ENCODE data around the gene C1GALT1. TPM values are rescaled to one million over a fixed set of nuclear protein-coding genes. Genes with fewer than 3 reads are reported as not detected.

Gene C1GALT1
- total RNA-seq, 1 experiment from 2014 or later = 97.0 TPM

- no peaks in the 10 kb centered on the region for H3K27me3 Mint-ChIP-seq (ENCODE audit: unreplicated experiment)
- H3K4me3 Mint-ChIP-seq (ENCODE audit: low read depth, unreplicated experiment) = no peak overlapping the region
- no peaks in the 10 kb centered on the region for H3K36me3 Mint-ChIP-seq (ENCODE audit: insufficient read depth, unreplicated experiment)
- BruUV-seq (replicated peaks) = no TSS peak
- H3K27ac Mint-ChIP-seq (ENCODE audit: unreplicated experiment) = no peak overlapping the region
- peaks cover 9% of the 10 kb centered on the region for H3K4me1 Mint-ChIP-seq (ENCODE audit: low read depth, unreplicated experiment)
- DNase-seq = no peak
- H3K9me3 Mint-ChIP-seq (ENCODE audit: low read depth, unreplicated experiment) = peaks cover 6% of the 10 kb centered on the region
- intact Hi-C loops (cut with micrococcal nuclease; ENCODE audit: unreplicated experiment) = no loop called here
- CTCF ChIA-PET = interaction anchor here (1.2 kb wide), 1 partner anchor 7 kb away, joined by 3 read pairs; no protein-coding TSS in a partner anchor
- no peak for TF ChIP-seq CTCF (IDR thresholded peaks at IDR 0.05; ENCODE audit: unreplicated experiment)
Observed at GRCh38 chr7:7276161-7276560, 93.8 kb downstream of the C1GALT1 start.

- no peak for DNase-seq
- CTCF ChIA-PET = no interaction called here
- Mint-ChIP-seq H3K27ac (ENCODE audit: unreplicated experiment) (no peak overlapping the region), H3K27me3 (ENCODE audit: unreplicated experiment) (no peaks in the 10 kb centered on the region), H3K9me3 (ENCODE audit: low read depth, unreplicated experiment) (peaks cover 5% of the 10 kb centered on the region), H3K36me3 (ENCODE audit: insufficient read depth, unreplicated experiment) (no peaks in the 10 kb centered on the region), H3K4me3 (ENCODE audit: low read depth, unreplicated experiment) (no peak overlapping the region), H3K4me1 (ENCODE audit: low read depth, unreplicated experiment) (no peaks in the 10 kb centered on the region)
- BruUV-seq (replicated peaks) = no TSS peak
- intact Hi-C loops (cut with micrococcal nuclease; ENCODE audit: unreplicated experiment) = no loop called here
- no peak for TF ChIP-seq CTCF (IDR thresholded peaks at IDR 0.05; ENCODE audit: unreplicated experiment)
Observed at GRCh38 chr7:7290429-7291122, 108.2 kb downstream of the C1GALT1 start.

- H3K9me3 Mint-ChIP-seq (ENCODE audit: low read depth, unreplicated experiment) = no peaks in the 10 kb centered on the region
- H3K4me1 Mint-ChIP-seq (ENCODE audit: low read depth, unreplicated experiment) = no peaks in the 10 kb centered on the region
- no peaks in the 10 kb centered on the region for H3K27me3 Mint-ChIP-seq (ENCODE audit: unreplicated experiment)
- no peak for TF ChIP-seq CTCF (IDR thresholded peaks at IDR 0.05; ENCODE audit: unreplicated experiment)
- intact Hi-C loops (cut with micrococcal nuclease; ENCODE audit: unreplicated experiment) = no loop called here
- no peaks in the 10 kb centered on the region for H3K36me3 Mint-ChIP-seq (ENCODE audit: insufficient read depth, unreplicated experiment)
- BruUV-seq (replicated peaks) = no TSS peak
- CTCF ChIA-PET = no interaction called here
- no peak overlapping the region for H3K4me3 Mint-ChIP-seq (ENCODE audit: low read depth, unreplicated experiment)
- no peak overlapping the region for H3K27ac Mint-ChIP-seq (ENCODE audit: unreplicated experiment)
- DNase-seq = no peak
Observed at GRCh38 chr7:7292085-7292484, 109.7 kb downstream of the C1GALT1 start.

GRCh38 chr7:7292608-7293007 is 110.3 kb downstream of the C1GALT1 start:
- Mint-ChIP-seq H3K9me3 (ENCODE audit: low read depth, unreplicated experiment) (no peaks in the 10 kb centered on the region), H3K4me3 (ENCODE audit: low read depth, unreplicated experiment) (no peak overlapping the region), H3K27ac (ENCODE audit: unreplicated experiment) (no peak overlapping the region), H3K27me3 (ENCODE audit: unreplicated experiment) (no peaks in the 10 kb centered on the region), H3K4me1 (ENCODE audit: low read depth, unreplicated experiment) (no peaks in the 10 kb centered on the region), H3K36me3 (ENCODE audit: insufficient read depth, unreplicated experiment) (no peaks in the 10 kb centered on the region)
- TF ChIP-seq CTCF (IDR thresholded peaks at IDR 0.05; ENCODE audit: unreplicated experiment) = no peak
- intact Hi-C loops (cut with micrococcal nuclease; ENCODE audit: unreplicated experiment) = no loop called here
- no peak for DNase-seq
- CTCF ChIA-PET = no interaction called here
- no TSS peak for BruUV-seq (replicated peaks)

Measured in Calu3 (cell line).